Type B pancreatic cell (in vitro differentiated cells): ENCODE measurements around the gene FAM131A. TPM values are rescaled to one million over a fixed set of nuclear protein-coding genes. Genes with fewer than 3 reads are reported as not detected.

Experiments used
- DNase-seq: peaks from one replicate; pipeline ENCODE4 v3.0.0; 2021; ENCODE audit warnings: mixed read lengths; ENCODE audit not compliant: unreplicated experiment; ENCODE audit errors: extremely low spot score
- H3K27ac Mint-ChIP-seq: 2 replicates; pipeline ENCODE4 v1.8.0; 2021; ENCODE audit warnings: mild to moderate bottlenecking, mixed read lengths
- H3K27me3 Mint-ChIP-seq: 2 replicates; pipeline ENCODE4 v1.8.0; 2021; ENCODE audit warnings: mixed read lengths
- H3K36me3 Mint-ChIP-seq: 2 replicates; pipeline ENCODE4 v1.8.0; 2021; ENCODE audit warnings: mixed read lengths
- H3K4me1 Mint-ChIP-seq: one replicate; pipeline ENCODE4 v1.8.0; 2021; ENCODE audit warnings: mixed read lengths; ENCODE audit not compliant: unreplicated experiment
- H3K4me3 Mint-ChIP-seq: 2 replicates; pipeline ENCODE4 v1.8.0; 2021; ENCODE audit warnings: mild to moderate bottlenecking, mixed read lengths
- H3K9me3 Mint-ChIP-seq: 2 replicates; pipeline ENCODE4 v1.8.0; 2021; ENCODE audit warnings: mixed read lengths
- CTCF ChIP-seq: fragments of 200-600 bp; sonication (generic); conservative IDR thresholded peaks from 2 replicates; pipeline ENCODE4 v1.5.0; 2021; ENCODE audit warnings: antibody characterized with exemption, mild to moderate bottlenecking
- total RNA-seq: library from RNA; stranded (reverse); gene quantifications from 2 replicates; pipeline ENCODE4 v1.2.1, GENCODE V29; 2021; ENCODE audit warnings: low replicate concordance

FAM131A gene
- total RNA-seq, 1 donor from 2014 or later, result 18.3 TPM

- peaks cover 22% of the 10 kb centered on the region for H3K27me3 Mint-ChIP-seq
- DNase-seq, result no peak
- peak overlapping the region; percentile 56 for H3K4me3 Mint-ChIP-seq
- H3K9me3 Mint-ChIP-seq, result no peaks in the 10 kb centered on the region
- no peak for TF ChIP-seq CTCF
- H3K4me1 Mint-ChIP-seq, result peaks cover 28% of the 10 kb centered on the region
- H3K27ac Mint-ChIP-seq, result no peak overlapping the region
- H3K36me3 Mint-ChIP-seq, result peaks cover 24% of the 10 kb centered on the region
Observed at GRCh38 chr3:184372296-184372821, 35.0 kb downstream of the FAM131A start.

GRCh38 chr3:184372911-184373310, 35.5 kb downstream of the FAM131A start:
- Mint-ChIP-seq H3K9me3 (no peaks in the 10 kb centered on the region), H3K4me1 (peaks cover 29% of the 10 kb centered on the region), H3K27me3 (peaks cover 22% of the 10 kb centered on the region), H3K27ac (no peak overlapping the region), H3K4me3 (no peak overlapping the region), H3K36me3 (peaks cover 21% of the 10 kb centered on the region)
- TF ChIP-seq CTCF, result no peak
- DNase-seq, result no peak

GRCh38 chr3:184373422-184373821, 36.0 kb downstream of the FAM131A start:
- Mint-ChIP-seq H3K4me3 (no peak overlapping the region), H3K4me1 (peaks cover 31% of the 10 kb centered on the region), H3K9me3 (no peaks in the 10 kb centered on the region), H3K36me3 (peaks cover 18% of the 10 kb centered on the region), H3K27me3 (peaks cover 24% of the 10 kb centered on the region), H3K27ac (no peak overlapping the region)
- no peak for DNase-seq
- TF ChIP-seq CTCF, result no peak

- no peak for DNase-seq
Observed at GRCh38 chr3:184375747-184376461, 38.5 kb downstream of the FAM131A start.

GRCh38 chr3:184377374-184377773, 40.0 kb downstream of the FAM131A start:
- peaks cover 47% of the 10 kb centered on the region for H3K27me3 Mint-ChIP-seq
- no peak for DNase-seq
- H3K36me3 Mint-ChIP-seq, result no peaks in the 10 kb centered on the region
- H3K9me3 Mint-ChIP-seq, result no peaks in the 10 kb centered on the region
- peak overlapping the region; percentile 51 for H3K4me3 Mint-ChIP-seq
- H3K4me1 Mint-ChIP-seq, result peaks cover 29% of the 10 kb centered on the region
- TF ChIP-seq CTCF, result no peak
- H3K27ac Mint-ChIP-seq, result no peak overlapping the region

More at GRCh38 chr3:184375747-184376461, 38.5 kb downstream of the FAM131A start:
- Mint-ChIP-seq H3K27ac (no peak overlapping the region), H3K9me3 (no peaks in the 10 kb centered on the region), H3K4me1 (peaks cover 41% of the 10 kb centered on the region), H3K27me3 (peaks cover 37% of the 10 kb centered on the region), H3K4me3 (peak overlapping the region; percentile 3), H3K36me3 (peaks cover 3% of the 10 kb centered on the region)
- TF ChIP-seq CTCF, result no peak
